Epithelial cell of proximal tubule (primary cell): ENCODE data around the gene NUTM2D. TPM values are rescaled to one million over a fixed set of nuclear protein-coding genes. Genes with fewer than 3 reads are reported as not detected.

Experiments
- total RNA-seq: library from RNA; depleted of rRNA; stranded (reverse); fragments of >200 nt; gene quantifications from 2 replicates; pipeline ENCODE4 v1.2.3, GENCODE V29; 2015

NUTM2D gene
- total RNA-seq, 1 donor from 2014 or later: 1.0 TPM

Other genes starting within 250 kb of the NUTM2D start
- gene NUTM2A, start 132.3 kb upstream of the NUTM2D start, total RNA-seq: 0.65 and 0.69 TPM in 2 replicates
- 29.3 and 29.9 TPM in 2 replicates for gene MINPP1, start 147.1 kb downstream of the NUTM2D start, total RNA-seq